Choroid plexus epithelial cell (primary cell): ENCODE measurements around the gene PRKAR2B.

Experiments used
- DNase-seq: peaks from one replicate; pipeline ENCODE4 v3.0.0-alpha.2; 2010; ENCODE audit warnings: low read depth
- H3K4me3 ChIP-seq: 2 replicates; pipeline ENCODE4 v1.5.1; 2011; ENCODE audit warnings: low read depth, mild to moderate bottlenecking, control low read depth, low read length, moderate library complexity
- TF ChIP-seq, protein P1 (sequence below): conservative IDR thresholded peaks from 2 replicates; pipeline ENCODE4 v1.5.1; 2011; ENCODE audit warnings: low read depth, mild to moderate bottlenecking, control low read depth, inconsistent platforms, low read length, moderate library complexity

PRKAR2B gene

DNA sequence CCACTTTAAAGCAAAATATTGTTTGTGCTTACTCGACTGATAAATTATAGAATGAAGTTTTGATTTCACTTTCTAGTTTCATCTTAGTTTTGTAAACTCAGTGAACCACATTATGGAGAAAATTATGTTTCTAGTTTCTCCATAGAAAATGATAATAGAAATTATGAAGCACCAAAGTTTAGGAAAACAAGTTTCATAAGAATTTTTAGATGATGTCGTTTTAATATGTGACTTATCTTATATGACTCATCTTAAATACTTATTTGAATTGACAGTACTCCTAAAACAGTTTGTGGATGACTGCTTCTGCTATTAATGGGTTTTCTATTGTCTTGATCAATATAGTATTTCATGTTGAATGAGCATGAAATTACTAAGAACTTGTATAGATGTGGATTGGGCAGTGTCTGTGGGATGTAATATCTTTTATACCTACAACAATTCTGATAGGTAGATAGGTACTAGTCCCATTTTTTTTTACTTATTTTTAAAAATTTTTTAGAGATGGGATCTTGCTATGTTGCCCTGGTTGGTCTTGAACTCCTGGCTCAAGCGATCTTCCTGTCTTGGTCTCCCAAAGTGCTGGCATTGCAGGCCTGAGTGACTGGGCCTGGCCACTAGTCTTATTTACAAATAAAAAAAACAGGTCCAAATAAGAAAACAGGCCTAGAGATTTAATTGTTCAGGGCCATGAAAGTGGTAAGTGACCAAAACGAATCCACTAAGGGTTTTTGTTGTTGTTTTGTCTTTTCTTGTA is 127.9 kb downstream of the PRKAR2B start:
- DNase-seq = no peak
- no peak overlapping the region for H3K4me3 ChIP-seq
- TF ChIP-seq, protein P1, sequence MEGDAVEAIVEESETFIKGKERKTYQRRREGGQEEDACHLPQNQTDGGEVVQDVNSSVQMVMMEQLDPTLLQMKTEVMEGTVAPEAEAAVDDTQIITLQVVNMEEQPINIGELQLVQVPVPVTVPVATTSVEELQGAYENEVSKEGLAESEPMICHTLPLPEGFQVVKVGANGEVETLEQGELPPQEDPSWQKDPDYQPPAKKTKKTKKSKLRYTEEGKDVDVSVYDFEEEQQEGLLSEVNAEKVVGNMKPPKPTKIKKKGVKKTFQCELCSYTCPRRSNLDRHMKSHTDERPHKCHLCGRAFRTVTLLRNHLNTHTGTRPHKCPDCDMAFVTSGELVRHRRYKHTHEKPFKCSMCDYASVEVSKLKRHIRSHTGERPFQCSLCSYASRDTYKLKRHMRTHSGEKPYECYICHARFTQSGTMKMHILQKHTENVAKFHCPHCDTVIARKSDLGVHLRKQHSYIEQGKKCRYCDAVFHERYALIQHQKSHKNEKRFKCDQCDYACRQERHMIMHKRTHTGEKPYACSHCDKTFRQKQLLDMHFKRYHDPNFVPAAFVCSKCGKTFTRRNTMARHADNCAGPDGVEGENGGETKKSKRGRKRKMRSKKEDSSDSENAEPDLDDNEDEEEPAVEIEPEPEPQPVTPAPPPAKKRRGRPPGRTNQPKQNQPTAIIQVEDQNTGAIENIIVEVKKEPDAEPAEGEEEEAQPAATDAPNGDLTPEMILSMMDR = no peak

DNA sequence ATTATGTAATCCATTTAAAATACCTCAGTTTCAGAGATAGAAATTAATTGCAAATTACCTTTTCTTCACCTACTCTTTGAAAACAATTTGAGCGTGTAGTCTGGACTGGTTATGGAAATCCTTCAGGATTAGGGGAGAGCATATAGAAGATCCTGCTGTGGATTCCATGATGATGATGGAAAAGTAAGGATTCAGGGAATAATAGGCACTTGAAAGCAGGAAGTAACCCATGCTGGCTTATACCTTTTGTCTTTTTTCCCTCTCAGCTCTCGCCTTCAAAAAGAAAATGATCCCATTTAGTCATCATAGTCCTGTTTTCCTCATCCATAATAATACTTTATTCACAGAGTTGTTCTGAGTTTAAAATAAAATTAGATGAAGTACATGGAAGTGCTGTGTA is 128.7 kb downstream of the PRKAR2B start:
- TF ChIP-seq, protein P1 = no peak
- no peak for DNase-seq
- H3K4me3 ChIP-seq = no peak overlapping the region

DNA sequence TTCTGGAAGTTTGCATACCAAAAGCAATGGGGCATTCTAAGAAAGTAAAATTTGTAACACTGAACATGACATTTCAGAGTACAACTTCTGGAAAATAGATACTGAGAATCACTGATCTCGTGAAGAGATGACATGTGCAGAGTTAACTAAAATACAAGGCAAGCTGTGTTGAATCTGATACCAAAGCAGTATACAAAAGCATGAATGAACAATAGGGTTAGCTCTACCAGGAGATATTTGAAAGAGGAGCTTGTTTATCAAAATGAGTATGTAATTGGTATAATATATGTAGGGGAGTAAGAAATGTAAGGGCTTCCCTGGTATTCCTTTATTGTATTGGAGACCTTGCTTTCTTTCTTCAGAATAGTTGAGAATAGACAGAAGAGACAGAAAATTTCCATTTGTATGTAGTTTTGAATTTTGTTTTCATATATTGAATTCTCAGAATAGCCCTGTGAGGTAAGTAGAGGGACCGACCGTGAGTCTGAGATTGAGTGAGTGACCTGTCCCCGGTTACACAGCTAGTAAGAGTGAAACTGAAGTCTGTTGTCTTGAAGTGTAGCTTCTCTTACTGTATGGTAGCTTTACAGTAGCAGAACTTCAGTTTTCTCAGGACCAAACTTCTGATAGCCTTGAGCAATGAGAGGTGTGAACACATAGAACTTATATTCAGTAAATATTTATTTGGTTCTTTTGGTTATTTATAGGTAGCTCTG is 129.3 kb downstream of the PRKAR2B start:
- no peak for DNase-seq
- H3K4me3 ChIP-seq = no peak overlapping the region
- TF ChIP-seq, protein P1 = no peak

DNA sequence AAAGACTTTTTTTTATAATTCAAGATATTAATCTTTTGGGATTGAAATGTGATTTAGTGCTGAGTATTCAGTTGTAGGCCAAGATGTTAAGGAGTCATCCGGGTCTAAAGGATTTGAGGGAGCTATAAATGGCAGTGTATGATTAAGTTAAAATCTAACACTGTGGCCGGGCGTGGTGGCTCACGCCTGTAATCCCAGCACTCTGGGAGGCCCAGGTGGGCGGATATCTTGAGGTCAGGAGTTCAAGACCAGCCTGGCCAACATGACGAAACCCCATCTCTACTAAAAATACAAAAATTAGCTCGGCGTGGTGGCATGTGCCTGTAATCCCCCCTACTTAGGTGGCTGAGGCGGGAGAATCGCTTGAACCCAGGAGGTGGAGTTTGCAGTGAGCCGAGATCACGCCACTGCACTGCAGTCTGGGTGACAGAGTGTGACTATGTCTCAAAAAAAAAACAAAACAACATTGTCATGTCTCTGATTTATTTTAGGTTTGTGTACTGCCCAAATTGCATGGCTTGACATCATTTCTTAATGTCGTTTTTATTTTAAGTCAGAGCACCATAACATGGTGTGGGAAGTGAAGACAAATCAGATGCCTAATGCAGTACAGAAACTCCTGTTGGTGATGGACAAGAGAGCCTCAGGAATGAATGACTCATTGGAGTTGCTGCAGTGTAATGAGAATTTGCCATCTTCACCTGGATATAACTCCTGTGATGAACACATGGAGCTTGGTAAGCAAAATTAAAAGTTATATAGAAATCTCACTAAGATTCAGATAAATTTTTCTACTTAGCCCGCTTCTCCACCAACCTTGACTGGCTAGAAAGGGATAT is 135.0 kb downstream of the PRKAR2B start:
- TF ChIP-seq, protein P1 = no peak
- peak; percentile 56 for DNase-seq
- H3K4me3 ChIP-seq = no peak overlapping the region

DNA sequence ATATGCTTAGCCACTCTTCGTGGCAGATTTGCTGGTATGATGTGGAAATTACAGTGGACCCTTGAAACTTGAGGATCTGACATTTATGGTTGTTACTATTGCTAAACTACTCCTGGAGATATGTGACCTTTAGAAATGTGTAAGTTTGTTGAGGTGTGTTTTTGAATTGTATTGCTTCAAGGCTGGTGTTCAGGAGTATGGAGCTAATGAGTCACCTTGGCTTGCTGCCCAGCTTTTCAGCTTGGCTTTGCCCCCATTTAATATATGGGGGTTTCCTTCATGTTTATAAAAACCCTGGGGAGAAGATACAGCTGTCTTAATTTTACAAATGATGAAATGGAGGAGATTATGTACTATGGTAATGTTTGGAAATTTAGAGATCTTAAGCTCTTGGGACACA is 135.9 kb downstream of the PRKAR2B start:
- no peak overlapping the region for H3K4me3 ChIP-seq
- peak; percentile 92 for DNase-seq
- TF ChIP-seq, protein P1 = no peak

DNA sequence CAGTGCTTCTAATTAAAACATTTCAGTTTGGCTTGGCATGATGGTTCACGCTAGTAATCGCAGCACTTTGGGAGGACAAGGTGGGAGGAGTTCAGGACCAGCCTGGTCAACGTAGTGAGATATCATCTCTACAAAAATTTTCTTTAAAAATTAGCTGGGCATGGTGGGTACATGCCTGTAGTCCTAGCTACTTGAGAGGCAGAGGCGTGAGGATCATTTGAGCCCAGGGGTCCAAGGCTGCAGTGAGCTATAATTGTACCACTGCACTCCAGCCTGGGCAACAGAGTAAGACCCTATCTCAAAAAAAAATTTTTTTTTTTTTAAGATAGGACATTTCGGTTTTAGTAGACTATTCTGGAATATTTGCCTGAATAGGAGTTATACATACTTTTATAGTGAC is 136.7 kb downstream of the PRKAR2B start:
- DNase-seq = no peak
- no peak overlapping the region for H3K4me3 ChIP-seq
- TF ChIP-seq, protein P1 = no peak
